Liver (tissue), 9 donors: ENCODE measurements around the gene MAPKAPK3. TPM values are rescaled to one million over a fixed set of nuclear protein-coding genes. Genes with fewer than 3 reads are reported as not detected.

Experiments
- DNase-seq: peaks from one replicate; pipeline ENCODE4 v3.0.0-alpha.2; 2017; ENCODE audit warnings: low spot score
- H3K27ac ChIP-seq, 2 donors: one replicate each; pipeline ENCODE4 v1.7.0; 2013; ENCODE audit warnings: inconsistent platforms in 2 of 2, low read length in 2 of 2, control low read depth in 1 of 2, low read depth in 1 of 2, mild to moderate bottlenecking in 1 of 2
- H3K27me3 ChIP-seq, 4 donors: one replicate each; pipeline versions ENCODE4 v1.6.1 to v1.7.0; 2013; ENCODE audit warnings: low read length in 3 of 4, inconsistent platforms in 1 of 4, mild to moderate bottlenecking in 1 of 4, moderate library complexity in 1 of 4; ENCODE audit not compliant: control insufficient read depth in 4 of 4, insufficient read depth in 4 of 4
- H3K36me3 ChIP-seq, 4 donors: one replicate each; pipeline versions ENCODE4 v1.6.1 to v1.7.0; 2013; ENCODE audit warnings: low read length in 3 of 4, mild to moderate bottlenecking in 3 of 4, low read depth in 1 of 4, moderate library complexity in 1 of 4; ENCODE audit not compliant: control insufficient read depth in 4 of 4, insufficient read depth in 3 of 4
- H3K4me1 ChIP-seq, 4 donors: one replicate each; pipeline versions ENCODE4 v1.6.1 to v1.7.0; 2013; ENCODE audit warnings: low read length in 3 of 4, mild to moderate bottlenecking in 3 of 4, moderate library complexity in 1 of 4; ENCODE audit not compliant: control insufficient read depth in 4 of 4, insufficient read depth in 4 of 4
- H3K4me3 ChIP-seq, 3 donors: one replicate each; pipeline versions ENCODE4 v1.6.1 to v1.7.0; 2013; ENCODE audit warnings: low read length in 3 of 3, control low read depth in 1 of 3, low read depth in 1 of 3, mild to moderate bottlenecking in 1 of 3
- H3K9ac ChIP-seq, 2 donors: one replicate each; pipeline ENCODE4 v1.7.0; 2013; ENCODE audit warnings: low read length in 2 of 2, mild to moderate bottlenecking in 2 of 2, moderate library complexity in 2 of 2, control low read depth in 1 of 2, low read depth in 1 of 2
- H3K9me3 ChIP-seq, 4 donors: one replicate each; pipeline versions ENCODE4 v1.6.1 to v1.7.0; 2013; ENCODE audit warnings: low read length in 3 of 4; ENCODE audit not compliant: control insufficient read depth in 4 of 4
- CTCF ChIP-seq: fragments of 150-350 bp; IDR thresholded peaks from 2 replicates; pipeline ENCODE4 v1.5.1; 2017; ENCODE audit warnings: improper control_type of control experiment, low read depth, low read length; ENCODE audit not compliant: missing input control
- EGR1 ChIP-seq, 2 donors: IDR thresholded peaks; 2 replicates each; pipeline ENCODE4 v1.6.1; 2016 to 2018; ENCODE audit warnings: antibody characterized with exemption in 2 of 2, low read depth in 2 of 2
- FOXA1 ChIP-seq: IDR thresholded peaks from 2 replicates; pipeline ENCODE4 v1.6.1; 2016; ENCODE audit warnings: antibody characterized with exemption
- FOXA2 ChIP-seq: IDR thresholded peaks from 2 replicates; pipeline ENCODE4 v1.6.1; 2016; ENCODE audit warnings: antibody characterized with exemption
- GABPA ChIP-seq, 2 donors: IDR thresholded peaks in 1 of 2; conservative IDR thresholded peaks in 1 of 2; 2 replicates each; pipeline ENCODE4 v1.6.1; 2016; ENCODE audit warnings: antibody characterized with exemption in 2 of 2, mild to moderate bottlenecking in 1 of 2, moderate library complexity in 1 of 2
- HNF4A ChIP-seq, 2 donors: conservative IDR thresholded peaks; 2 replicates each; pipeline ENCODE4 v1.6.1; 2016; ENCODE audit warnings: antibody characterized with exemption in 2 of 2, mild to moderate bottlenecking in 2 of 2
- HNF4G ChIP-seq: IDR thresholded peaks from 2 replicates; pipeline ENCODE4 v1.6.1; 2016; ENCODE audit warnings: antibody characterized with exemption
- JUND ChIP-seq, 2 donors: IDR thresholded peaks; 2 replicates each; pipeline ENCODE4 v1.6.1; 2016; ENCODE audit warnings: antibody characterized with exemption in 2 of 2
- NR2F2 ChIP-seq: IDR thresholded peaks from 2 replicates; pipeline ENCODE4 v1.6.1; 2016; ENCODE audit warnings: antibody characterized with exemption
- RAD21 ChIP-seq, 2 donors: IDR thresholded peaks; 2 replicates each; pipeline ENCODE4 v1.6.1; 2016; ENCODE audit warnings: antibody characterized with exemption in 2 of 2, mild to moderate bottlenecking in 2 of 2
- RXRA ChIP-seq, 2 donors: IDR thresholded peaks; 2 replicates each; pipeline ENCODE4 v1.6.1; 2017 to 2018; ENCODE audit warnings: antibody characterized with exemption in 2 of 2, mild to moderate bottlenecking in 1 of 2
- SP1 ChIP-seq: IDR thresholded peaks from 2 replicates; pipeline ENCODE4 v1.6.1; 2018; ENCODE audit warnings: antibody characterized with exemption, mild to moderate bottlenecking
- TAF1 ChIP-seq: conservative IDR thresholded peaks from 2 replicates; pipeline ENCODE4 v1.6.1; 2016; ENCODE audit warnings: antibody characterized with exemption, mild to moderate bottlenecking
- YY1 ChIP-seq: IDR thresholded peaks from 2 replicates; pipeline ENCODE4 v1.6.1; 2016; ENCODE audit warnings: antibody characterized with exemption, mild to moderate bottlenecking
- ZBTB33 ChIP-seq: IDR thresholded peaks from 2 replicates; pipeline ENCODE4 v1.6.1; 2016; ENCODE audit warnings: antibody characterized with exemption
- WGBS: extraction: QIAGEN DNeasy Blood & Tissue Kit; methylation state at CpG from one replicate; pipeline ENCODE4 v1.1.7; 2013; 5-methylcytosine and 5-hydroxymethylcytosine counted together
- polyA plus RNA-seq, 2 donors: library from polyadenylated mRNA; stranded (reverse) in 1 of 2; unstranded in 1 of 2; fragments of 200-250 nt in 1 of 2; fragments of >200 nt in 1 of 2; fragmentation: Nextera tagmentation in 1 of 2; extraction: Ambion mirVana in 1 of 2; gene quantifications; one replicate each; pipeline versions ENCODE4 v1.2.1 to v1.2.3, GENCODE V29; 2013 to 2015
- total RNA-seq, 2 donors: library from RNA; depleted of rRNA; stranded (reverse); fragments of >200 nt; gene quantifications; one replicate each; pipeline ENCODE4 v1.2.3, GENCODE V29; 2014
- TF ChIP-seq, protein P1 (sequence below): IDR thresholded peaks from 2 replicates; pipeline ENCODE4 v1.6.1; 2016; ENCODE audit warnings: antibody characterized with exemption
- TF ChIP-seq, protein P2 (sequence below): IDR thresholded peaks from 2 replicates; pipeline ENCODE4 v1.6.1; 2016; ENCODE audit warnings: antibody characterized with exemption
- TF ChIP-seq, protein P3 (sequence below): IDR thresholded peaks from 2 replicates; pipeline ENCODE4 v1.6.1; 2016; ENCODE audit warnings: antibody characterized with exemption, mild to moderate bottlenecking
- donor health status: healthy.
- donor health status: healthy.
- donor health status: healthy.
- donor health status: healthy.
- donor health status: healthy.

Gene MAPKAPK3
- total and polyA plus RNA-seq, 4 donors, result 13.9 to 32.9 (median 19.0) TPM

DNA sequence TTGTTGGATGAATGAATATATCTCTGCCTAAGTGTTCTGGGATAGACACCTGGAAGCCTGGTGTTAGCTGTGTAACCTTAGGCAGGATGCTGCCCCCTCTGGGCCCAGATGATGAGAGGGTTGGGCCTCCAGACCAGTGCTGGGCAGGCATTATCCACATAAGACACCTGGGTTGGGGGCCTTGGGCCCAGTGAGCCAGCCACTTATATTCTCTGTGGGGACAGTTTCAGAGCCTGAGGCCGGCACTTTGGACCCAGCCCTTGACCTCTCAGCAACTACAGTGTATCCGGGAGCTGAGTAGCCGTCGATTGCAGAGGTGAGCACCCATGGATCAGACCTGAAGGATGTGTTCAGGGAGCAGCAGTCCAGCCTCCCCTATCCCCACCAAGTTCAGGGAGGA is 45.5 kb upstream of the MAPKAPK3 start:
- peak overlapping the region in 1 of 2 donors; percentile 10 for H3K9ac ChIP-seq
- H3K36me3 ChIP-seq, result no peaks in the 10 kb centered on the region
- H3K27ac ChIP-seq, result no peak overlapping the region
- H3K4me3 ChIP-seq, result no peak overlapping the region
- peaks cover 12 to 64% (median 52%) of the 10 kb centered on the region in 4 donors for H3K4me1 ChIP-seq
- H3K27me3 ChIP-seq, result no peaks in the 10 kb centered on the region
- DNase-seq, result no peak
- no peaks in the 10 kb centered on the region for H3K9me3 ChIP-seq
- WGBS, result 36% methylated on average over 4 of the region's 4 CpGs
- TF ChIP-seq EGR1 (IDR thresholded peaks at IDR 0.05; ENCODE audit: low read depth in 2 of 2) (no peak), NR2F2 (no peak), RAD21 (IDR thresholded peaks at IDR 0.05) (no peak), TAF1 (no peak), ZBTB33 (no peak), SP1 (no peak), FOXA2 (no peak), HNF4G (no peak), JUND (IDR thresholded peaks at IDR 0.05) (no peak), YY1 (no peak)
- TF ChIP-seq, protein P1, sequence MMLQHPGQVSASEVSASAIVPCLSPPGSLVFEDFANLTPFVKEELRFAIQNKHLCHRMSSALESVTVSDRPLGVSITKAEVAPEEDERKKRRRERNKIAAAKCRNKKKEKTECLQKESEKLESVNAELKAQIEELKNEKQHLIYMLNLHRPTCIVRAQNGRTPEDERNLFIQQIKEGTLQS, result no peak

DNA sequence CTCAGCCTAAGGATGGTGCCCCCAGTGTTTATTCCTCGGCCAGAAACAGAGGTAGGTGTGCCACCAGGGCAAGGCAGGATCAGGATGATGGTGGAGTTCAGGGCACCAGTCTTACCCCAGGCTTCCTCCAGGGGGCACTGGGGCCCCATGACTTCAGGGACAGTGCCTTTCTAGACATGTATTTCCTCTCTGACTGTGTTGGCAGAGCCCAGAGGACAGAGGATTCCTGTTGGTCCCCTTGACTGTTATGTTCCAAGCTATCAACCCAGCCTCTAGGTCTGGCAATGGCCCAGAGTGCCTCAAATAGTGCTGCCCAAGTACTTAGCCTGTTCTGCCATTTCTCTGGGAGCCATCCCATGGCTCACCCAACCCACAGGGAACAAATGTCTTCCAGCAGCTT is 44.8 kb upstream of the MAPKAPK3 start:
- Histone ChIP-seq H3K27ac (peak overlapping the region in 1 of 2 donors; percentile 38), H3K36me3 (peaks cover 0 to 3% (median 1%) of the 10 kb centered on the region in 4 donors), H3K9me3 (no peaks in the 10 kb centered on the region), H3K9ac (no peak overlapping the region), H3K4me3 (no peak overlapping the region), H3K4me1 (peaks cover 12 to 61% (median 50%) of the 10 kb centered on the region in 4 donors), H3K27me3 (no peaks in the 10 kb centered on the region)
- TF ChIP-seq TAF1 (no peak), ZBTB33 (no peak), NR2F2 (no peak), HNF4A (conservative IDR thresholded peaks at IDR 0.05) (peak in 1 of 2 donors; percentile 11), CTCF (peak; percentile 97), HNF4G (no peak), RAD21 (IDR thresholded peaks at IDR 0.05) (peak; percentile 100), JUND (IDR thresholded peaks at IDR 0.05) (no peak), FOXA1 (no peak), YY1 (no peak), RXRA (IDR thresholded peaks at IDR 0.05) (no peak), GABPA (IDR thresholded peaks at IDR 0.05 in 1 of 2, conservative IDR thresholded peaks at IDR 0.05 in 1 of 2) (peak in 1 of 2 donors; percentile 20), FOXA2 (peak; percentile 7), SP1 (no peak), EGR1 (IDR thresholded peaks at IDR 0.05; ENCODE audit: low read depth in 2 of 2) (no peak)
- TF ChIP-seq, protein P2, sequence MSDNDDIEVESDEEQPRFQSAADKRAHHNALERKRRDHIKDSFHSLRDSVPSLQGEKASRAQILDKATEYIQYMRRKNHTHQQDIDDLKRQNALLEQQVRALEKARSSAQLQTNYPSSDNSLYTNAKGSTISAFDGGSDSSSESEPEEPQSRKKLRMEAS, result no peak
- TF ChIP-seq, protein P1, result no peak
- TF ChIP-seq, protein P3, sequence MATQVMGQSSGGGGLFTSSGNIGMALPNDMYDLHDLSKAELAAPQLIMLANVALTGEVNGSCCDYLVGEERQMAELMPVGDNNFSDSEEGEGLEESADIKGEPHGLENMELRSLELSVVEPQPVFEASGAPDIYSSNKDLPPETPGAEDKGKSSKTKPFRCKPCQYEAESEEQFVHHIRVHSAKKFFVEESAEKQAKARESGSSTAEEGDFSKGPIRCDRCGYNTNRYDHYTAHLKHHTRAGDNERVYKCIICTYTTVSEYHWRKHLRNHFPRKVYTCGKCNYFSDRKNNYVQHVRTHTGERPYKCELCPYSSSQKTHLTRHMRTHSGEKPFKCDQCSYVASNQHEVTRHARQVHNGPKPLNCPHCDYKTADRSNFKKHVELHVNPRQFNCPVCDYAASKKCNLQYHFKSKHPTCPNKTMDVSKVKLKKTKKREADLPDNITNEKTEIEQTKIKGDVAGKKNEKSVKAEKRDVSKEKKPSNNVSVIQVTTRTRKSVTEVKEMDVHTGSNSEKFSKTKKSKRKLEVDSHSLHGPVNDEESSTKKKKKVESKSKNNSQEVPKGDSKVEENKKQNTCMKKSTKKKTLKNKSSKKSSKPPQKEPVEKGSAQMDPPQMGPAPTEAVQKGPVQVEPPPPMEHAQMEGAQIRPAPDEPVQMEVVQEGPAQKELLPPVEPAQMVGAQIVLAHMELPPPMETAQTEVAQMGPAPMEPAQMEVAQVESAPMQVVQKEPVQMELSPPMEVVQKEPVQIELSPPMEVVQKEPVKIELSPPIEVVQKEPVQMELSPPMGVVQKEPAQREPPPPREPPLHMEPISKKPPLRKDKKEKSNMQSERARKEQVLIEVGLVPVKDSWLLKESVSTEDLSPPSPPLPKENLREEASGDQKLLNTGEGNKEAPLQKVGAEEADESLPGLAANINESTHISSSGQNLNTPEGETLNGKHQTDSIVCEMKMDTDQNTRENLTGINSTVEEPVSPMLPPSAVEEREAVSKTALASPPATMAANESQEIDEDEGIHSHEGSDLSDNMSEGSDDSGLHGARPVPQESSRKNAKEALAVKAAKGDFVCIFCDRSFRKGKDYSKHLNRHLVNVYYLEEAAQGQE, result peak; percentile 9
- peak; percentile 81 for DNase-seq
- 3% methylated on average over 1 of the region's 1 CpG for WGBS
